AG10803 (cell line): Measurements from ENCODE around the gene NEDD4L.
A peak's percentile ranks its signal among the peaks of the same experiment; 100 is the strongest.

Source experiments
- DNase-seq: peaks from one replicate; pipeline ENCODE4 v3.0.0; 2010; ENCODE audit warnings: low read depth
- H3K4me3 ChIP-seq: 2 replicates; pipeline ENCODE4 v1.5.1; 2011; ENCODE audit warnings: mild to moderate bottlenecking, low read length, control low read depth
- CTCF ChIP-seq: conservative IDR thresholded peaks from 2 replicates; pipeline ENCODE4 v1.5.1; 2011; ENCODE audit warnings: mild to moderate bottlenecking, low read length, control low read depth, inconsistent platforms

Gene NEDD4L

DNA sequence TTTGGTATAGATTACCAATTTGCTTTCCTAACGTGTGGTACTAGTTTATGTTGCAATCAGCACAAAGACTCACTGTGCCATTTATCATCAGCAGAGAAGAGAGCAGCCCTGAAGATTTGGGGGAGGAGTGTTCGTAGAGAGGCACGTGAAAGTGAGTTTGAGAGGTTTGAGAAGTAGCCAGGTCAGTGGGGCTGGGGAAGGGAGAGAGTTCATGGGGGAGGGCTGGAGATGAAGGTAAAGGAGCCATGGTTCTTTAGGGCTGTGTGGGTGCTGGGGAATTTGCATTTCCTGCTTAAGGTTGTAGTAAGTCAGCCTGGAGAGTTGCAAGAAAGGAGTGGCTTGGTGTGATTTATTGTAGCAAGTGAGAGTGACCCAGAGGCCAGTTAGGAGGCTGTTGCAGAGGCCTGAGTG, 172.1 kb downstream of the NEDD4L start:
- no peak for TF ChIP-seq CTCF
- DNase-seq = peak; percentile 36
- no peak overlapping the region for H3K4me3 ChIP-seq

DNA sequence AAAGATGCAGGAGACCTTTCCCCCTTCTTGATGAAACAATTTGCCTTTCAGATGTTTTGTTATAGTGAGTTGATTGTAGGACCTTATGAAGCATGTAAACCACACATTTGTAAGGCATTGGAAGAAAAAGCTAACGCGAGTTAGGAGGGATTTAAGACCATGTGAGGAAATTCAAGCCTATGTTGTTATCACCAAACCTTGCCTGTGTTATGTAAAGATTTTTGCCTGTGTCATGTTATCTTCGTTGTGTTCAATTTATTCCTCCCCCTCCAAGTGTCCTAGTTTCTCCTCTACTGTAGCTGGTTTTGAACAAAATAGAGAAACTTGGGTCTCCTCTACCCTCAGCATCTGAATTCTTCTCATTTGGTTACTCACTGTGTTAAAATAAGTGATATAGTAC, 173.0 kb downstream of the NEDD4L start:
- no peak overlapping the region for H3K4me3 ChIP-seq
- DNase-seq = no peak
- no peak for TF ChIP-seq CTCF

GRCh38 chr18:58218117-58218516, 174.1 kb downstream of the NEDD4L start:
- no peak for TF ChIP-seq CTCF
- no peak overlapping the region for H3K4me3 ChIP-seq
- peak; percentile 54 for DNase-seq

DNA sequence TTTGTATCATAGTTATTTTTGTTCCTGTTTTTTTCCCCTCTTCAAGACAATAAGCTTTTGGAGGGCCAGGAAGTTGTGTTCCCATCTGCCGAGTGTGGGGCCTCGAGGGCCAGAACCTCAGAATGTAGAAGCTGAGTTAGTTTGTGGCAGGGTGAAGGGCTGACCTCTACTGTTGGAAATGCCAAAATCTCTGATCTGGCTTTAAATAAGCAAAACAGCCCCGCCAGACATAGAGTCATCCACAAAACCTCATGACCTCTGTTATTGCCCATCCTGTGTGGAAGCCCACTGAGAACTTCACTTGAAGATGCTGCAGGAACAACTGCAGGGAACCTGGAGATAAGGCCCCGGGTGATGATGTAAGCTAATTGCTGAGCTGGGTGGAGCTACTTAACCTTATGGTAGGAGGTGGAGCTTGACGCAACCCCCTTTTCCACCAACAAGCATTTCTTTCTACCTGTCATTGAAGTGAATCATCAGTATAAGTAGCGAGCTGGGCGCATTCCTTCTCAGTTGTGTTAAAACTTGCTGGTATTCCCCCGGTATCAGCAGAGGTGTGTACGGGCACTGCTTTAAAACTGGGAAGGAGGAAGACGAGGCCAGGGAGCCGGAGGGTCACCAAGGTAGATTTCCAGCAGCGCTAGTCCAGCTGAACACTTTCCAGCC, 177.2 kb downstream of the NEDD4L start:
- DNase-seq = peak; percentile 25
- no peak overlapping the region for H3K4me3 ChIP-seq

GRCh38 chr18:58222432-58223125, 178.6 kb downstream of the NEDD4L start:
- peak; percentile 33 for DNase-seq
- H3K4me3 ChIP-seq = no peak overlapping the region
- no peak for TF ChIP-seq CTCF

More for the DNA sequence above, 177.2 kb downstream of the NEDD4L start:
- no peak for TF ChIP-seq CTCF

- no peak for TF ChIP-seq CTCF
- DNase-seq = peak; percentile 91
- H3K4me3 ChIP-seq = no peak overlapping the region
These were observed 179.8 kb downstream of the NEDD4L start for GRCh38 chr18:58223717-58224424.
